Measurements from ENCODE around the gene ROBO2.

DNA sequence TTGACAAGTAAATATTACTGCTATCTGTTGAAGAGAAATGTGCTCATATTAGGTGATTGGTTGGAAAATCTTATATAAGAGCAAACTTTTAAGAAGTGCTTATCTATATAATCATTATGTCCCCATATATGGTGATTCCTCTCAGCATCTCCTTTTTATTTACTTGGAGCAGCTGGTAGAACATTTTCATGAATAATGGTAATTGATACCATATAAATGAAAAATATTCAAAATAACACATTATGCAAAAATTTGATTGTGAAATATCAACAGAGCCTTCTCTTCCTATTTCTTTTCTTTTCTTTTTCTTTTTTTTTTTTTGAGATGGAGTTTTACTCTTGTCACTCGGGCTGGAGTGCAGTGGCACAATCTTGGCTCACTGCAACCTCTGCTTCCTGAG lies 56.2 kb downstream of the ROBO2 start:
- TF ChIP-seq ELF4 (IDR thresholded peaks at IDR 0.05) (no peak), NFRKB (IDR thresholded peaks at IDR 0.05) (no peak), ZNF384 (IDR thresholded peaks at IDR 0.05) (no peak), L3MBTL2 (conservative IDR thresholded peaks at IDR 0.05) (no peak)

Data from HEK293T (cell line).